HepG2 (cell line): ENCODE results near the gene SLAMF9.

Source experiments
- CTCF ChIP-seq: sonication (generic); formaldehyde crosslinking; IDR thresholded peaks from 2 replicates; pipeline ENCODE4 v1.5.0; 2020; ENCODE audit warnings: mild to moderate bottlenecking, missing genetic modification reagents, moderate library complexity
- DNMT1 ChIP-seq: sonication (generic); formaldehyde crosslinking; IDR thresholded peaks from 2 replicates; pipeline ENCODE4 v1.5.1; 2020; ENCODE audit warnings: mild to moderate bottlenecking, missing genetic modification reagents
- EP300 ChIP-seq, 3 experiments: sonication (generic) in 1 of 3; formaldehyde crosslinking in 1 of 3; IDR thresholded peaks; 2 replicates each; pipeline versions ENCODE4 v1.5.1 to v1.6.1; 2011 to 2020; ENCODE audit warnings: low read depth in 2 of 3, low read length in 2 of 3, borderline replicate concordance in 1 of 3, improper control_type of control experiment in 1 of 3, mild to moderate bottlenecking in 1 of 3, missing genetic modification reagents in 1 of 3, moderate library complexity in 1 of 3
- GABPA ChIP-seq, 2 experiments: IDR thresholded peaks; 2 replicates each; pipeline ENCODE4 v1.6.1; 2011 to 2016; ENCODE audit warnings: low read depth in 2 of 2, low read length in 1 of 2, missing biosample characterization in 1 of 2, missing genetic modification characterization in 1 of 2
- HOXD1 ChIP-seq: sonication (generic); formaldehyde crosslinking; IDR thresholded peaks from 2 replicates; pipeline ENCODE4 v1.5.0; 2020; ENCODE audit warnings: missing genetic modification reagents
- RCOR2 ChIP-seq: IDR thresholded peaks from 2 replicates; pipeline ENCODE4 v1.6.1; 2016; ENCODE audit warnings: missing biosample characterization, missing genetic modification reagents
- SMAD1 ChIP-seq: sonication (generic); formaldehyde crosslinking; IDR thresholded peaks from 2 replicates; pipeline ENCODE4 v1.4.0; 2020; ENCODE audit warnings: missing genetic modification reagents, low read depth, mild to moderate bottlenecking, borderline replicate concordance
- SP2 ChIP-seq: sonication (generic); formaldehyde crosslinking; IDR thresholded peaks from 2 replicates; pipeline ENCODE4 v1.5.1; 2020; ENCODE audit warnings: mild to moderate bottlenecking, missing genetic modification reagents
- SRF ChIP-seq: IDR thresholded peaks from 2 replicates; pipeline ENCODE4 v1.6.1; 2011; ENCODE audit warnings: mild to moderate bottlenecking, low read depth, low read length, moderate library complexity
- TCF7 ChIP-seq: sonication (generic); IDR thresholded peaks from 2 replicates; pipeline ENCODE4 v1.6.1; 2016; ENCODE audit warnings: antibody characterized with exemption, low read depth
- UBTF ChIP-seq: sonication (generic); formaldehyde crosslinking; IDR thresholded peaks from 2 replicates; pipeline ENCODE4 v1.4.0; 2020; ENCODE audit warnings: mild to moderate bottlenecking, missing genetic modification reagents
- YY1 ChIP-seq: IDR thresholded peaks from 2 replicates; pipeline ENCODE4 v1.6.1; 2011; ENCODE audit warnings: low read length, low read depth, moderate library complexity, mild to moderate bottlenecking; ENCODE audit not compliant: insufficient read depth, insufficient replicate concordance
- ZNF180 ChIP-seq: sonication (generic); formaldehyde crosslinking; IDR thresholded peaks from 2 replicates; pipeline ENCODE4 v1.4.0; 2020; ENCODE audit warnings: low read depth, missing genetic modification reagents, borderline replicate concordance
- TF ChIP-seq, protein P1 (sequence below): sonication (generic); formaldehyde crosslinking; IDR thresholded peaks from 2 replicates; pipeline ENCODE4 v1.4.0; 2020; ENCODE audit warnings: missing genetic modification reagents

DNA sequence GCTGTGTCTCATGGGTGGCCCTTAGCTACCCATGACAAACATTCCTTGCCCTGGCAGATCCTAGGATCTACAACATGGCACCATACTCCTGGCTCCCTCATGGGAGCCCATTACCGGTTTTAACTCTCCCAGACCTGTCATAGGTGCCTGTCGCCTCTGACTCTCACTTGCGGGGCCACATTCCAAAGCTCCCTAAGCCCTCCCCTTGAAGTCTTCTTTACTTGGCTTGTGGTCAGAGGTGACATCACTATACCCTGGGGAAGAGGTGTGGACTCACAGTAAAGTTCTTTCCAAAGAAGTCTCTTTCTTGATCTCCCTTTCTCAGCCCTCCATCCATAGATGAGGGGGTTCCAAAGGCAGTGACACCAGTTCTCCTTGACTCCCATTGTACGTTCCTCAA lies 5.4 kb upstream of the SLAMF9 start:
- TF ChIP-seq CTCF (CRISPR knock-in tag) (no peak), ZNF180 (CRISPR knock-in tag) (no peak), SP2 (CRISPR knock-in tag) (no peak), YY1 (no peak), RCOR2 (no peak), HOXD1 (CRISPR knock-in tag) (no peak), SRF (no peak), SMAD1 (no peak), GABPA (IDR thresholded peaks at IDR 0.05; ENCODE audit: low read depth, low read length) (no peak), GABPA (CRISPR knock-in tag; IDR thresholded peaks at IDR 0.05; ENCODE audit: low read depth) (no peak), EP300 (IDR thresholded peaks at IDR 0.05; ENCODE audit: low read depth in 2 of 2, low read length in 2 of 2) (no peak), EP300 (CRISPR knock-in tag; IDR thresholded peaks at IDR 0.05; ENCODE audit: borderline replicate concordance) (no peak), DNMT1 (CRISPR knock-in tag) (no peak), TCF7 (no peak), UBTF (CRISPR knock-in tag) (no peak)
- TF ChIP-seq, protein P1, sequence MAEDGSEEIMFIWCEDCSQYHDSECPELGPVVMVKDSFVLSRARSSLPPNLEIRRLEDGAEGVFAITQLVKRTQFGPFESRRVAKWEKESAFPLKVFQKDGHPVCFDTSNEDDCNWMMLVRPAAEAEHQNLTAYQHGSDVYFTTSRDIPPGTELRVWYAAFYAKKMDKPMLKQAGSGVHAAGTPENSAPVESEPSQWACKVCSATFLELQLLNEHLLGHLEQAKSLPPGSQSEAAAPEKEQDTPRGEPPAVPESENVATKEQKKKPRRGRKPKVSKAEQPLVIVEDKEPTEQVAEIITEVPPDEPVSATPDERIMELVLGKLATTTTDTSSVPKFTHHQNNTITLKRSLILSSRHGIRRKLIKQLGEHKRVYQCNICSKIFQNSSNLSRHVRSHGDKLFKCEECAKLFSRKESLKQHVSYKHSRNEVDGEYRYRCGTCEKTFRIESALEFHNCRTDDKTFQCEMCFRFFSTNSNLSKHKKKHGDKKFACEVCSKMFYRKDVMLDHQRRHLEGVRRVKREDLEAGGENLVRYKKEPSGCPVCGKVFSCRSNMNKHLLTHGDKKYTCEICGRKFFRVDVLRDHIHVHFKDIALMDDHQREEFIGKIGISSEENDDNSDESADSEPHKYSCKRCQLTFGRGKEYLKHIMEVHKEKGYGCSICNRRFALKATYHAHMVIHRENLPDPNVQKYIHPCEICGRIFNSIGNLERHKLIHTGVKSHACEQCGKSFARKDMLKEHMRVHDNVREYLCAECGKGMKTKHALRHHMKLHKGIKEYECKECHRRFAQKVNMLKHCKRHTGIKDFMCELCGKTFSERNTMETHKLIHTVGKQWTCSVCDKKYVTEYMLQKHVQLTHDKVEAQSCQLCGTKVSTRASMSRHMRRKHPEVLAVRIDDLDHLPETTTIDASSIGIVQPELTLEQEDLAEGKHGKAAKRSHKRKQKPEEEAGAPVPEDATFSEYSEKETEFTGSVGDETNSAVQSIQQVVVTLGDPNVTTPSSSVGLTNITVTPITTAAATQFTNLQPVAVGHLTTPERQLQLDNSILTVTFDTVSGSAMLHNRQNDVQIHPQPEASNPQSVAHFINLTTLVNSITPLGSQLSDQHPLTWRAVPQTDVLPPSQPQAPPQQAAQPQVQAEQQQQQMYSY (CRISPR knock-in tag): no peak
